ENCODE results near the gene GUCY1A2.

- TF ChIP-seq CTCF (IDR thresholded peaks at IDR 0.05) (no peak), POLR2A (IDR thresholded peaks at IDR 0.05) (no peak)
These were observed 203.1 kb downstream of the GUCY1A2 start for GRCh38 chr11:106815209-106815608.
